ENCODE data around the gene PUS7L.
A peak's percentile ranks its signal among the peaks of the same experiment; 100 is the strongest.
"Not testable (repeated sequence)": the region's sequence is repeated elsewhere in the genome, so short reads cannot be mapped to it uniquely, and the experiment has no call there.

The PUS7L gene

GRCh38 chr12:43758728-43759563 lies at the start of gene PUS7L, which contains the start of gene IRAK4:
Gene PUS7L (minus strand): TSS chr12:43758790. CDS start chr12:43755245, 3,545 bp downstream.
Gene IRAK4 (plus strand): TSS chr12:43758951. CDS start chr12:43768112, 9,161 bp downstream.
- peak; percentile 97 for DNase-seq

GRCh38 chr12:43807386-43807785 lies 48.8 kb upstream of the PUS7L start:
- DNase-seq = no peak

DNA sequence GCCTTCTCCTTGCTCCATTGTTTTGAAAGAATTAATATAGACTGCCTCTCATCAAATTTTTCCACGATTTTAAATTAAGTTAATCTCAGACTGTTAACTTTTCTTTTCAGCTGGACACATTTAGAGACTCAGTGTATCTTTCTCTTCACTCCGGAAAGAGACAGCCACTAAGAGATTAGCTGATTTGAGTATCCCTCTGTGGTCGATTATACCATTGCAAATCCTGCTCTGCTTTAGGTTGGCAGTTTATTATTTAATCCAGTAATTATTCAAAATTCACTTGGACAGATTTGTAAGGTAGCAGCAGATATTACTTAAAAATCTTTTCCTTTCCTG lies 48.1 kb upstream of the PUS7L start:
- no peak for DNase-seq

GRCh38 chr12:43805860-43806736 lies 47.5 kb upstream of the PUS7L start, which contains the start of gene TWF1:
Gene TWF1 (minus strand): TSS chr12:43806317. CDS start chr12:43806245, 72 bp downstream.
- peak; percentile 83 for DNase-seq

DNA sequence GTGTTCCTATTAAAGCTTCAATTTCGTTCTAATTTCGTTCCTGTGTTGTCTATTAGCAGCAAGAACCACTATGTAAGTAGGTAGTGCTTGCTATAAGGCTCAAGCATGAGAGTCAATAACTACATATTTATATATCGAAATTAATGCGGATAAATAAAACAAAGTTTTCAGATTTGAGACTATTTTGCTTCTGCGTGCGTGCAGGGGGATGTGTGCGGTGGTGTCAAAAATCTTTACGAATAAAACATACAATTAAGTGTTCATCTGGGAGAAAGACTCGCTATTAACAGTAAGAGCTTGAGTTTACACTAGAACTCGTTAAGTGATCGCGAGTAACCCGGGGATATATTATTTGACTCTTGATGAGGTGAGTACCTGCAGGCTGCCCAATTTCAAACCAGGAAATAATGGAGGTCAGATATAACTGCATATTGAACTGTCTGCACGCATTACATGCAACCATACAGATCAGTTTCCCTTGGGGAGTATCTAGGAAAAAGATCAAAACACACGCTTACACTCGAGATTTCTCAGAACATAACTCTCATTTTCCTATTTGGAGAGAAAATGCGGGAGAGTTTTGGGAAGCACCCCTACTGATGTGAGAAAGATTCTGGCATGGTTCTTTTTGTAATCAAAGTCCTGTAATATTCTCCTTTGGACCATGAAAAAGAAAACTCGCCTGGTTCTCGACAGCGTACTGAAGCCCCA lies 46.7 kb upstream of the PUS7L start:
- no peak for DNase-seq

DNA sequence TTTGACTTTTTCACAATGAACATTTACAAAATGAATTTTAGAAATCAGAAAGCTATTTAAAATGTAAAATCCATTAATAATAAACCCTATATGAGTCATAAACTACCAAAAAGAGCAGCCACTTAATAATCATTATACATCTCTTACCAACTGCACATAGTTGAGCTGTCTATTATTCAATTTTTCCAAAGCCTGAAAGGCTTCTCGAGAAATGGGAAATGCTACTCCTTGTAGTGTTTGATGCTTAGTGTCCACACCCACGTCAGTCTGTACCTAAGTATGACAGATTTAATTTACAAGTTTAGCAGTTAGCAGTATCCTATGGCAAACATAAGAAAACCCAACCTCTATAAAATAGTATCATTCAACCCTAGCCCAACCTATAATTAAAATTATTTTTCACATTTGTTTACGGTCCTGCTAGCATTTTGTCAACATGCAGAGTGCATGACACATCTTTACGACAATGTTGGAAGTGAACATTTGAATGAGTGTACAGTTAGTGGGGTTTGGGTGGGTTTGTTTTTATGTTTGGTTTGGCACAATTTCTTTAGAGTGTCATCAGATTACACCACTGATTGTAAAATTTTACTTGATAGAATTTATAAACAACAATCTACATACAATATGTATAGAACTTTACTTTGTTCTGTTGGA lies 39.1 kb upstream of the PUS7L start:
- DNase-seq = no peak

GRCh38 chr12:43795716-43796280 lies 37.2 kb upstream of the PUS7L start:
- no peak for DNase-seq

DNA sequence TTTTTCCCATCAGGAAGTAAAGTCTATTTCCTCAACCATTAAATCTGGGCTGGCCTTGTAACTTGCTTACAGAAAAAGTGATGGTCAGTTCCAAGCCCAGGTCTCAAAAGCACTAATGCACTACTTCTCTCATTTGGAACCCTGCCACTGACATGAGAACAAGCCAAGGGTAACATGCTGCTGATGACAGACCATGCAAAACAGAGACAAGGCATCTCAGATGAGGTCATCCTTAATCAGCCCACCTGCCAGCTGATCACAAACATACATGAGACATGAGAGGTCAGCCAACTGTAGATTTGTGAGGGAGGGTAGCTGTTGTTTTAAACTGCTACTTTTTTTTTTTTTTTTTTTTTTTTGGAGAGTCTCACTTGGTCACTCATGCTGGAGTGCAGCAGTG lies 31.4 kb upstream of the PUS7L start:
- DNase-seq = no peak

- no peak for DNase-seq
These were observed 28.5 kb upstream of the PUS7L start for GRCh38 chr12:43786899-43787693.

DNA sequence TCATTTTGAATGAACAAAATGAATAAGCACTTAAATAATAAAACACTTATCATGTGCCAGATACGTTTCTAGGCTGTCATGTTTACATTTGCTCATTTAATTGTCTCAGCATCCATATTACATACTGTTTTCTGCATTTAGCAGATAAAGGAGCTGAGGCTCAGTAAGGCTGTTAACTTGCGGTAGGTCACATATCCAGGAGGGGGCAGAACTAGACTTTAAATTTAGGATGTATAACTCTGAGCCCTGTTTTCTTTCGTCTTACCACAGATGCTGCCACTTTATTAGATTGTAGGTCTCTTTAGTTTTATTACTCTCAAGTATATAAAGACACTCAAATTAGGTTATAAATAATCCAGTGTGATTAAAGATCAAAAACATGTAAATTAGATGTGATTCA lies 17.9 kb upstream of the PUS7L start:
- no peak for DNase-seq

GRCh38 chr12:43766291-43766690 lies 7.7 kb upstream of the PUS7L start:
- DNase-seq = no peak

DNA sequence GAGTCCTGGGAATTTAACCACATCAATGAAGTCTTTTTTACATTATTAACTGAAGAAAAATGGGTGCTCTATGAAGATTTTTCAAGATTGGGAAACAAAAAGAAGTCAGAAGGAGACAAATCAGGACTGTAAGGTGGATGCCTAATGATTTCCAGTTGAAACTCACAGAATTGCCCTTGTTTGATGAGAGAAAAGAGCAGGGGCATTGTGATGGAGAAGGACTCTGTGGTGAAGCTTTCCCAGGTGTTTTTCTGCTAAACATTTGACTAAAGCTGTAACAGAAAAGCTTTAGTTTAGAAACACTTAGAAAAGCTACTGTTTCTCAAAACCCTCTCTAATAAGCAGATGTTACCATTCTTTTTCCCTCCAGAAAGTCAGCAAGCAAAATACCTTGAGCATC lies 5.9 kb upstream of the PUS7L start:
- DNase-seq = no peak

DNA sequence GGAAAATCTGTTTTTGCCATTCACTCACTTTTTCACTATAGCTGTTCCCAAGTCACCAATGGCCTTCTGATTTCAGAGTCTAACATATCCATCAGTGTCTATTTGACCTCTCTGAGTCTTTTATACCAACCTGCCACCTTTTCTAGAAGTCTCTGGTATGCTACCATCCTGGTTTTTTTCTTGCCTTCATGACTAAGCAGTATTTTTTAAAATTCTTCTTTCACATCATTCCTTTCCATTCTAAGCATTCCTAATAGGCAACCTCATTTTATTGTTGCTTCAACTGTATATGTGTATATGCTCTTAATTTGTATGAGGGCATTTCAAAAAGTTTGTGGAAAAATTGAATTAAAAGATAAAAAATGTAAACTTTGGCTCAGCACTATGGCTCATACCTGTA lies 5.2 kb upstream of the PUS7L start:
- DNase-seq = no peak

GRCh38 chr12:43762596-43762995 lies 4.0 kb upstream of the PUS7L start:
- DNase-seq = no peak

DNA sequence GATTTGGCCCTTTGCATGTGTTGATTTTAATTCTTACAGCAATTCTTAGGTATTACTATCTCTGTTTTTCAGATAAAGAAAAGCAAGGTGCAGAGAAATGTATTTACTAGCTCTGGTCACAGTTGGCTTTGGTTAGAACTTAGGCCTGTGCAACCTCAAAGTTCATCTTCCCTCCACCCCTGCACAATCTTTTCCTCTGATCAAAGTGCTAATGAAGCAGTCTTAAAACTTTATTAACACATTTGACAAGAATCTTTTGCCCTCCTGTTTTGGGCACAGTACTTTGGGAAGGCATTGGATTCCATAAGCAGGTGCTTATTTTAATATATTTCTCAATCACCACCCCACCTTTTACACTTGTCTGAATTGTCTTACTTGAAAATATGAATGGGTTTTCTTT lies 2.9 kb upstream of the PUS7L start:
- DNase-seq = no peak

- DNase-seq = no peak
These were observed 1.8 kb upstream of the PUS7L start for GRCh38 chr12:43760396-43760795.

DNA sequence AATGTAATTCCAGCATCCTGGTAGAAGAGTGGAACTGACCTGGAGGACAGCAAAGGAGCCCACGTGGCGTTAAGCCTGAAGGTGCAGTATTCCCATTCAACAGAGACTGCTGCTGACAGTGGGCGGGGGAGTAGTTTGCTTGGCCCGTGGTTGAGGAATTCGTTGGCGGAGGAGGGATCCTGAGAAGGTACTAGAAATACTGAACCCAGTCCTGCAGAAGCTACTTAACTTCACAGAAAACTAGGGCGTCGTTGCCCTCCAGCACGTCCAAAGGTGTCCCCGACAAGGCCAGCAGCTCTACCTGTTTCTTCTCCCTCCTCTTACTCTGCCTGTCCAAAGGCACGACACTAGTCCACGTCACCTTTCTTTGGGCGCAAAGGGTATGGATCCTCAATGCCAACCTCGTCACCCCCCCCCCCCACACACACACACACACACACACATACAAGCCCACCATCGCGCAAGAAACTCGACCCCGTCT lies 303 bp downstream of the PUS7L start:
- DNase-seq = no peak

- DNase-seq = no peak
These were observed 4.6 kb downstream of the PUS7L start for GRCh38 chr12:43754015-43754414.

GRCh38 chr12:43751360-43751759 lies 7.2 kb downstream of the PUS7L start:
- DNase-seq = not testable (repeated sequence)

DNA sequence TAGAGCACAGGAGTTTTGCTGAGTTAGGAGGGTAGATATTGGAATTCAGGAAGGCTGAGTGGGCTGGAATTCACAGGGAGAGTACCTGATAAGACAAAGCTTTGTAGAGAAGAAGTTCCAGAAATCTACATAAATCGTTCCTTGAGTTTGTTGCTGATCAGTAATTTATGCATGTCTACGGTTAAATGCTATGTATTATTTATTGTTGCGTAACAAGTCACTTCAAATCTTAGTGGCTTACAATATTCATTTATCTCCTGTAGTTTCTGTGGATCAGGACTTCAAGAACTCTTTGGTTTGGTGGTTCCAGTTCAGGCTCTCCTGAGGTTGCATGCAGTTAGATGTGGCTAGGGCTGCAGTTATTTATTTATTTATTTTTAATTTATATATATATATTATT lies 7.8 kb downstream of the PUS7L start:
- DNase-seq = no peak

GRCh38 chr12:43749016-43749415 lies 9.6 kb downstream of the PUS7L start:
- DNase-seq = no peak

Data from CD4-positive, alpha-beta T cell treated with Interleukin-15 for 1 hour (primary cell).